Measurements from ENCODE around the gene MAOA. TPM values are rescaled to one million over a fixed set of nuclear protein-coding genes. Genes with fewer than 3 reads are reported as not detected.
A peak's percentile ranks its signal among the peaks of the same experiment; 100 is the strongest.

MAOA gene
- total and polyA plus RNA-seq, 9 of the 15 experiments (the other 6 are each of a cell fraction or from before 2014, with no cell fraction given): 0.68 to 2.7 (median 1.9) TPM

DNA sequence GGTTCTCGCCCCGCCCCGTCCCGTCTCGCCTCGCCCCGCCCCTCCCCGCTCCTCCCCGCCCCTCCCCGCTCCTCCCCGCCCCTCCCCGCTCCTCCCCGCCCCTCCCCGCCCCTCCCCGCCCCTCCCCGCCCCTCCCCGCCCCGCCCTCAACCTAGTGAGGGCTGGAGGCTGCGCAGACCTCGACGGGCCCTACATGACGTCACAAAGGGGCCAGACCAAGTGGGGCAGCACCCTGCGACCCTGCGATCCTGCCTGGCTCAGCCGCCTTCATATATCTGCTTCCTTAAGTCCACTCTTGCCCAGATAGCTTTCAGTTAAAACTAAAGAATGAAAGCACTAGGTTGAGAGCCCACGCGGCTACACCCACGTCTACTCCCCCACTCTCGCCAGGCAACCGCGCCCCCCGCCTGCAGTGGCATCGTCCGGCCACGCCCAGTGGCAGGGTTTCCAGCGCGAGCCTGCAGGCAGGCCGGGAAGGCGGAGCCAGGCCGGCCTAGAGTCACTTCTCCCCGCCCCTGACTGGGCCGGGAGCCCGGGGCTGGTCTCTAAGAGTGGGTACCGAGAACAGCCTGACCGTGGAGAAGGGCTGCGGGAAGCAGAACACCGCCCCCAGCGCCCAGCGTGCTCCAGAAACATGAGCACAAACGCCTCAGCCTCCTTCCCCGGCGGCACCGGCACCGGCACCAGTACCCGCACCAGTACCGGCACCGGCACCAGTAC lies 1.5 kb upstream of the MAOA start (continued):
- TF ChIP-seq GTF2E2 (tag; IDR thresholded peaks at IDR 0.05) (no peak), NEUROD1 (IDR thresholded peaks at IDR 0.05; ENCODE audit: borderline replicate concordance, low read depth, low read length, partially characterized antibody) (peak; percentile 56), SMC3 (conservative IDR thresholded peaks at IDR 0.05; ENCODE audit: insufficient read depth, low read depth, low read length) (no peak), JUND (IDR thresholded peaks at IDR 0.05; ENCODE audit: borderline replicate concordance, low read depth, low read length) (peak; percentile 89), JUND (tag; IDR thresholded peaks at IDR 0.05; ENCODE audit: borderline replicate concordance, low read depth, low read length) (no peak), ZNF143 (CRISPR knock-in tag; IDR thresholded peaks at IDR 0.05) (no peak), KLF1 (tag; IDR thresholded peaks at IDR 0.05) (no peak), ZNF668 (CRISPR knock-in tag; IDR thresholded peaks at IDR 0.05) (no peak), PHF8 (IDR thresholded peaks at IDR 0.05; ENCODE audit: borderline replicate concordance, low read length) (no peak), ELF1 (tag; IDR thresholded peaks at IDR 0.05) (no peak), ZNF197 (CRISPR knock-in tag; IDR thresholded peaks at IDR 0.05; ENCODE audit: low read depth) (no peak), CCNT2 (IDR thresholded peaks at IDR 0.05; ENCODE audit: borderline replicate concordance, extremely low read depth, insufficient read length, low read depth, low read length) (peak; percentile 14), ZNF347 (CRISPR knock-in tag; IDR thresholded peaks at IDR 0.05; ENCODE audit: low read depth) (no peak), SRSF9 (IDR thresholded peaks at IDR 0.05; ENCODE audit: borderline replicate concordance, low read depth, low read length) (no peak), NCOA4 (IDR thresholded peaks at IDR 0.05; ENCODE audit: partially characterized antibody) (no peak), SRSF3 (IDR thresholded peaks at IDR 0.05; ENCODE audit: insufficient read depth, low read length) (no peak), HMGN3 (IDR thresholded peaks at IDR 0.05; ENCODE audit: borderline replicate concordance, extremely low read depth, insufficient read length, low read depth, low read length) (no peak), HMG20B (CRISPR knock-in tag; IDR thresholded peaks at IDR 0.05) (no peak)
- TF ChIP-seq, protein P1, sequence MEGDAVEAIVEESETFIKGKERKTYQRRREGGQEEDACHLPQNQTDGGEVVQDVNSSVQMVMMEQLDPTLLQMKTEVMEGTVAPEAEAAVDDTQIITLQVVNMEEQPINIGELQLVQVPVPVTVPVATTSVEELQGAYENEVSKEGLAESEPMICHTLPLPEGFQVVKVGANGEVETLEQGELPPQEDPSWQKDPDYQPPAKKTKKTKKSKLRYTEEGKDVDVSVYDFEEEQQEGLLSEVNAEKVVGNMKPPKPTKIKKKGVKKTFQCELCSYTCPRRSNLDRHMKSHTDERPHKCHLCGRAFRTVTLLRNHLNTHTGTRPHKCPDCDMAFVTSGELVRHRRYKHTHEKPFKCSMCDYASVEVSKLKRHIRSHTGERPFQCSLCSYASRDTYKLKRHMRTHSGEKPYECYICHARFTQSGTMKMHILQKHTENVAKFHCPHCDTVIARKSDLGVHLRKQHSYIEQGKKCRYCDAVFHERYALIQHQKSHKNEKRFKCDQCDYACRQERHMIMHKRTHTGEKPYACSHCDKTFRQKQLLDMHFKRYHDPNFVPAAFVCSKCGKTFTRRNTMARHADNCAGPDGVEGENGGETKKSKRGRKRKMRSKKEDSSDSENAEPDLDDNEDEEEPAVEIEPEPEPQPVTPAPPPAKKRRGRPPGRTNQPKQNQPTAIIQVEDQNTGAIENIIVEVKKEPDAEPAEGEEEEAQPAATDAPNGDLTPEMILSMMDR (IDR thresholded peaks at IDR 0.05 in 2 of 3, conservative IDR thresholded peaks at IDR 0.05 in 1 of 3; ENCODE audit: insufficient read depth in 2 of 3, low read depth in 1 of 3, low read length in 3 of 3): 0 out of 6 replicates have a peak, but pooled peaks of 2 of the 3 experiments have one; percentile 13 to 17
- TF ChIP-seq, protein P2, sequence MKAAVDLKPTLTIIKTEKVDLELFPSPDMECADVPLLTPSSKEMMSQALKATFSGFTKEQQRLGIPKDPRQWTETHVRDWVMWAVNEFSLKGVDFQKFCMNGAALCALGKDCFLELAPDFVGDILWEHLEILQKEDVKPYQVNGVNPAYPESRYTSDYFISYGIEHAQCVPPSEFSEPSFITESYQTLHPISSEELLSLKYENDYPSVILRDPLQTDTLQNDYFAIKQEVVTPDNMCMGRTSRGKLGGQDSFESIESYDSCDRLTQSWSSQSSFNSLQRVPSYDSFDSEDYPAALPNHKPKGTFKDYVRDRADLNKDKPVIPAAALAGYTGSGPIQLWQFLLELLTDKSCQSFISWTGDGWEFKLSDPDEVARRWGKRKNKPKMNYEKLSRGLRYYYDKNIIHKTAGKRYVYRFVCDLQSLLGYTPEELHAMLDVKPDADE (conservative IDR thresholded peaks at IDR 0.05; ENCODE audit: control insufficient read depth, low read depth, low read length): no peak
- TF ChIP-seq, protein P3, sequence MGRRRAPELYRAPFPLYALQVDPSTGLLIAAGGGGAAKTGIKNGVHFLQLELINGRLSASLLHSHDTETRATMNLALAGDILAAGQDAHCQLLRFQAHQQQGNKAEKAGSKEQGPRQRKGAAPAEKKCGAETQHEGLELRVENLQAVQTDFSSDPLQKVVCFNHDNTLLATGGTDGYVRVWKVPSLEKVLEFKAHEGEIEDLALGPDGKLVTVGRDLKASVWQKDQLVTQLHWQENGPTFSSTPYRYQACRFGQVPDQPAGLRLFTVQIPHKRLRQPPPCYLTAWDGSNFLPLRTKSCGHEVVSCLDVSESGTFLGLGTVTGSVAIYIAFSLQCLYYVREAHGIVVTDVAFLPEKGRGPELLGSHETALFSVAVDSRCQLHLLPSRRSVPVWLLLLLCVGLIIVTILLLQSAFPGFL (CRISPR knock-in tag; IDR thresholded peaks at IDR 0.05): no peak
- TF ChIP-seq, protein P4, sequence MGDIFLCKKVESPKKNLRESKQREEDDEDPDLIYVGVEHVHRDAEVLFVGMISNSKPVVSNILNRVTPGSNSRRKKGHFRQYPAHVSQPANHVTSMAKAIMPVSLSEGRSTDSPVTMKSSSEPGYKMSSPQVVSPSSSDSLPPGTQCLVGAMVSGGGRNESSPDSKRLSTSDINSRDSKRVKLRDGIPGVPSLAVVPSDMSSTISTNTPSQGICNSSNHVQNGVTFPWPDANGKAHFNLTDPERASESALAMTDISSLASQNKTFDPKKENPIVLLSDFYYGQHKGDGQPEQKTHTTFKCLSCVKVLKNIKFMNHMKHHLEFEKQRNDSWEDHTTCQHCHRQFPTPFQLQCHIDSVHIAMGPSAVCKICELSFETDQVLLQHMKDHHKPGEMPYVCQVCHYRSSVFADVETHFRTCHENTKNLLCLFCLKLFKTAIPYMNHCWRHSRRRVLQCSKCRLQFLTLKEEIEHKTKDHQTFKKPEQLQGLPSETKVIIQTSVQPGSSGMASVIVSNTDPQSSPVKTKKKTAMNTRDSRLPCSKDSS (IDR thresholded peaks at IDR 0.05; ENCODE audit: low read depth, partially characterized antibody): no peak
